NCI-H2081 treated with DMSO at 0.1 percent for 48 hours (cell line): ENCODE measurements around the gene FRMD8.

ENCODE experiments used
- DNase-seq: peaks from one replicate; lab custom pipeline; 2025; lab: John Stamatoyannopoulos, UW

Gene FRMD8

DNA sequence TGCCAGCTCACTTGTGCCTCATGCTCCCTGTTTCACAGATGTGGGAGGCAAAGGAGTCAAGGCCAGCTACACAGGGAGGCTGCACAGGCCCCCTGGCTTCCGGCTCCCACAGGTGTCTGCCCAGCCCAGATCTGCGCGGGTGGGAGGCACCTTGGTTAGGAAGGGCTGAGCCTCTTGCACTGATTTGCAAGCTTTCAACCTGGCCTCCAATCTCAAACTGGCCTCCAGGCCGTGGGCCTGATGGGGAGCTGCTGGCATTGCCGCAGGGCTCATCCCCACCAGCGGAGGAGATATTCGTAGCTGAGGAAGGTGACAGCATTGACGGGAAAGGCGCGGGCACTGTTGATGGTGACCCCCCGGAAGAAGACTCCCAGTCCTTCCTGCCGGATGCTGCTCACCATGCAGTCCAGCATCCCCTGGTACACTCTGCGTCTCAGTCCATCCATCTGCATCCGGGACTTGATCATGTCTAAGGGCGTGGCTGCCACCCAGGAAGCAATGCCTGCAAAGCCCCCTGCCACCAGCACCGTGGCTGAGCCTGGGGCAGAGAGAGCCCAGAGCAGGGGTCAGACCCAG lies 10.2 kb upstream of the FRMD8 start:
- DNase-seq: no peak

DNA sequence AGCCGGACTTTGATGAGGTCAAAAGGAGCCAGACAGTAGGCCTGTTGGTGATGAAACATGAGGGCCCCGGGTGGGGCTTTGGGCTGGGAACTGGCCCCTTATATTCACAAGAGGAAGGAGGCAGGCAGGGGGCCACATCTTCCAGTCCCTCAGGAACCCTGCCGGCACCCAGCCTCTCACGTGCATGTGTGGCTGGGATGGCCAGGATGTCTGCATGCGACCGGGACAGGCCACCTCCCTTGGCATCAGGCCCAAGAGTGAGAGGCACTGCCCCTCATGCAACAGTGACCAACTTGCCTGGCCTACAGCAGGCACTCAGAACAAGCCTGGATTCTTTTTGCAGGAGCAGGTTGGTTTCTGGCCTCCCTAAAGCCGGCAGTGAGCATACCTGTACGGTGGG lies 9.4 kb upstream of the FRMD8 start:
- no peak for DNase-seq

DNA sequence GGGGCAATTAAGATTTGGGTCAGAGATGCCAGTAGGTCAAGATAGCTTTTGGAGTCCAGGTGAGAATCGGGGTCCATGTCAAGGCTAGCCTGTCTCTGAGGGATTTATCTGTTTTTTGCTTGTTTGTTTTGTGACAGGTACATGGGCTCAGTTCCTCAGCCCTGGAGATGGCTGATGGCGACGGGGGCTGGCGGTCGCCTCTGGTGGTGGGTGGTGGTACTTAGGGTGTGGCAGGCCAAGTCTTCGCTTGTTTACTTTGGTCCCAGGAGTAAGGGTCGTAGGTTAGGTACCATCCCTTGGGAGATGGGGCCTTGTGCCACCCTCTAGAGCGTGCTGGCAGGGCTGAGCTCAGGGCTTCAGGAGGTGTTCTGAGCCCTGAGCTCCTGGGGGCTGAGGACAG lies 8.7 kb upstream of the FRMD8 start:
- DNase-seq: no peak

DNA sequence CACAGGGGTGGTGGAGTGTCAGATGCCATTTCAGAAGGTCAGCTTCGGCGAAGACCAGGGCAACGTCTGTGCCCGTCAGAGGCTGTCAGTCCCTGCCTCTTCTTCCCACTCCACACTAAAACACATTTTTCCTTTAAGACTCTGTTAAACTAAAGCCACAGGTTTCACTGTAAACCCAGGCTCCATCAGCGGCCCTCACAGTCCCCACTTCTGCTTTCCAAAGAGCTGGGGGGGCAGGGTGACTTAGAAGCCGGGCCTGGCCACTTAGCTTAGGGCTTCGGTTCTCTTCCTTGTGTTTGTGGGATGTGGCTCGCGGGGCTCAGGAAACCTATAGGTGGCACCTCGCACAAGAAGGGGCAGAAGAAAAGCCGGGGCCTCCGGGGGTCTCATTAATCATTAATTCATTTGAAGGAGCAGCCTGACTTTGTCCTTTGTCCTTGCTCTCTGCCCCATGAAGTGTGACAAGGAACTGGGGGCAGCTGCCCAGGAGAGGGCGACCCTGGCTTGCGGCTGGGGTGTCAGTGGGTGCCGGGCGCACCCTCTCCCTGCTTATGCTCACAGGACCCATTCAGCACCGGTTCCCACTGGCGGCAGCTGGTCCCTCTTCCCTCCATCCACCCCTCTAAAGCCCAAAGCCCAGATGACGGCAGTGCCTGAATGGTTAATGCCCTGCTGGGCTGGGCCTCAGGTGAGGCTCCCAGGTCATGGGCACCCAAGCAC lies 8.1 kb upstream of the FRMD8 start:
- DNase-seq: no peak

DNA sequence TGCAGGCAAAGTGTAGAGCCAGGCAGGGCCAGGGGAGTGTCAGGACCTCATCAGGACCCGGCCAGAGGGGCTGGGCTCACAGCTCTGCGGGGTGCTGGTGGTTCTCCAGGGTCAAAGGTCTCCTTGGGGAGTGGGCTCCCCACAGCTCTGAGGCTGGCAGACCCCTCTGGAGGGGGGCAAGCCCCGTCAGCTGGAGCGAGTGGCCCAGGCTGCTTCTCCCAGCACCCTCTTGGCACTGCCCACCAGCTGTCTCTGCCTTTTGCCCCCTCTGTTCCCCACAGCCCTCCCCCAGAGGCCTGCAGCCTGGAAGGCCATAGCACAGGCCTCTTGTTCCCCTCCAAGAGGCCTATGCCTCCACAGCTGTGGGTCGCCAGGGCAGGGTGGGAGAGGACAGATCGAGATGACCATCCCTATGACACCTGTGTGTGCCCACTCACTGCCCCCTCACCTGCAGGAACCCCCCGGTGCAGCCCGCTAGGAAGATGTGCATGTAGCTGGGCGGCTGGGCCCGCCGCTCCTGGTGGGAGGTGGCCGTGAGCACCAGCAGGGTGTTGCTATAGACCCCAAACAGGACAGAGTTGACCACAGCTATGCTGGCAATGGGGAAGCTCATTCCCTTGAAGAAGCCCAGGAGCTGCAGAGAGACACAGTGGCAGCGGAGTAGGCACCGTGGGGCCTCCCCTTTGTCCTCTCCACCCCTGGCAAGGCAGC lies 7.4 kb upstream of the FRMD8 start:
- DNase-seq: no peak

DNA sequence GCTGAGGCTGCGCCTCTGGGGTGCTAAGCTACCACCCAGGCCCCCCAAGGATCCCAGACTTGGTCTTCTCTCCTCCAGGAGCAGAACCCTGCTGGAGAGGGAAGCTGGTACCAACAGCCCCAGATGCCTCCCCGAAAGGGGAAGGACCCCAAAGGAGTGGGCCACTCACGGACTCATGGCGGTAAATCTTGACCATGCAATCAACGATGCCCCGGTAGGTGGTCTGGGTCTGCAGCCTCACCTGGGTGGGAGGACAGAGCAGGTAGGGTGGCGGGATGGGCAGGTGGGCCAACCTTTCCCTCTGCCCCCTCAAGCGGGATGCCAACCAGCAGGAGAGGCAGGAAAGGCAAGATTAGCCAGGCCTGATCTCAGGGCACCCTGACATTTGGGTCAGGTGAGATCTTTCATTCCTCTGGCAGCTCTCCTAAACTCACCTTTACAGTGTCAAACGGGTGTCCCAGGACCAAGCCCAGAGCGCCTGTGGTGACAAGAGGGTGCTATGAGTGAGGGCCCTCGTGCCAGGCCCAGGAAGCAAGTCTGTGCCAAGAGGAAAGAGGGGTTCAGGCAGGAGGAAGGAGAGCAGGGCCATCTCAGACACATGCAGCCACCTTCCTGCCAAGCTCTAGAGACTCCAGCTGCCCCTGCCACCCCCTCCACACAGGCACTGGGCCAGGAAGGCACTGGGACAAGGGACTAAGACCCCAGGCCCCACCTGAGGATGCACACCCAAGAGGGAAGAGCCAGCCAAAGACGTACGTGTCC lies 6.6 kb upstream of the FRMD8 start:
- no peak for DNase-seq

DNA sequence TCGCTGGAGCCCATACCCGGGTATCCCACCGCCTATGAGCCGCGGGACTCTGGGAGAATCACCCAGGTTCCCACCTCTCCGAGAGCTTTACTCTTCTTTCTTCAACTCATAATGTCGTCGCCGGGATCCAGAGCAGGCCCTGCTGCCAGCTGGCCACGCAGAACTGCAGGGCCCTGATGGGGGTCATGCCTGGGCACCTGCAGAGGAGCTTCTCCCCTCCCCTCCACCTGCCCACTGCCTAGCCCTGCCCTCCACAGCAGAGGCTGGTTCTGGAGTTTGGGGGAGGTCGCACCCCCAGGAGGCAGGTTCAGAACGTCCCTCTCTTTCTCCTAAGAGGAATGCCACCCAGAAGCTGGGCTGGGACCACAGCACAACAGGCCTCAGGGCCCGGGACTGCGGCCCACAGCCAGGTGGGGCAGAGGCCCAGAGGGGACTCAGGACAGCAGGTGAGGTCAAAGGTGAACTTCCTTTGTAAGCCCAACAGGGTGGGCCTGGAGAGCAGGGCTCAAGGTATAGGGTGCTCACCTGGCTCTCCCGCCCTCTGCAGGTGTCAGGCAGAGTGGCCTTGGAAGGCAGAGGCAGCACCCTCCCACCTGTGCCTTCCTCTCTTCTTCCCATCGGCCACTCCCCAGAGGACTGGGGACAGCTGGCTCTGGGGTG lies 5.8 kb upstream of the FRMD8 start:
- DNase-seq: no peak

DNA sequence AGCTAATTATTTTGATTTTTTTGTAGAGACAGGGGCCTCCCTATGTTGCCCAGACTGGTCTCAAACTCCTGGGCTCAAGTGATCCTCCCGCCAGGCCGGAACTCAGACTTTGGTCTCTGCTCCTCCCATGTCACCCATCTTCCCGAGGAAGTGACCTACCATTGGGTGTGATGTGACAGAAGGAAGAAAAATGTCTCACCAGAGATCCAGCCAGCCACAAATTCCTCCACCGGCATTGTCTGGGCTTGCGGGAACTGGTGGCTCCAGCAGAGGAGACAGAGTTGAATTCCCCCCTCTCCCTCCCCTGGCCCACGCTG lies 4.8 kb upstream of the FRMD8 start:
- DNase-seq: no peak

DNA sequence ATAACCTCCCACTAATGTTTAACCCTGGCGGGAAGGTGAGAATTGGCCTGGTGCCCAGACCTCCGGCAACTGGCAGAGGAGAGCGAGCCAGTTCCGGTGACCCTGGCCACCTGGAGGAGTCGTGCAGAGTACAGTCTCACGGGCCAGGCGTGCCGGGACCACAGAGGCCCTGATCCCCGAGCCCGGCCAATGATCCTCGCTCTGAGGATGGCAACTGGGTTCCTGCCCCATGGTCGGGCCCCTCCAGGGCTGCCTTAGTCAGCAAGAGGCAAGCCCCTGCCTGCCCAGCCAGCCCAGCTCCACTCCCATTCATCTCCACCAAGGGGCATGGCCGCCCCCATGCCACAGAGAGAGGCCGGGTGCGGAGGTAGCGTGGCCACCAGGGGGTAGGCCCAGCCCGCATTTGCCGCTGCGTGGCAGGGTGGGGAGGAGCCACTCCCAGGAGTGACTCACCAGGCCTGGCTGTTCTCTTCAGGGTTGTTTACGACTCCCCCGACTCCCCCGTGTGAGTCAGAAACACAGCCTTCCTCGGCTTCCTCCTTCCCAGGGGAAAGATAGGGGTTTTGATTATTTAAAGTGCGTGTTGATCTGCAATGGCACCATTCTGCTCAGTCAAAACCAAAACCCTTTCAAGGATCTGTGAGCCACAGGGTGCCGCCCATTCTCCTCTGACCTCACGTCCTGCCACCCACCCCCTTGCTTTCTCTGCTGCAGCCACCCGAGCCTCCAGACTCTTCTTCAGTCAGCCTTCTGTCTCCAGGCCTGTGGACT lies 4.2 kb upstream of the FRMD8 start, which contains the start of gene SLC25A45:
TSS of gene SLC25A45 (minus strand) at position 614 of the 771 bp plus-strand sequence. CDS start 695 bp downstream, outside the sequence.
- peak; percentile 23 for DNase-seq

DNA sequence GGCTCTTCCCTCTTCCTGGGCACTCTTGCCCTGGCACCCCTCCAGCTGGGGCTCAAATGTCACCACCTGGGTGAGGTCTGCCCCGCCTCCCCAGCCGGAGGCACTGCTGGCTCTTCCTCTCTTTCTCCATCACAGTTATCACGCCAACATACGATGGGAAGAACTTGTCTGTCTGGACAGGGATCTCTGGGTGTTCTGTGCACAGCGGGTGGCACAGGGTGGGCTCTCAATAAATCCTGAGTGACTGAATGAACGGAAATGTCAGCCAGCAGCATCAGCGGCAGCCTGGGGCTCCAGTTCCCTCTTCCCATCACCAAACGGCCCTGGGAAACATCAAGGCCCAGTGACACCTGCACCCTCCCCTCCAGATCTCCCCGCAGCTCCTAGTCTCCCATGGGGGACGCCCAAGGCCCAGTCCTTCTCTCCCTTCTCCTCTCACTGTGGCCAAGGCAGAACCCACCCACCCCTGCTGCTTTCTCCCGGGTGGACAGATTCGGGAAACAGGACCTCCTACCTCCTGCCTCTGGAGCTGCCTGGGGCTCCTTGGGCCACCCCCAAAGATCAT lies 3.6 kb upstream of the FRMD8 start:
- DNase-seq: no peak

DNA sequence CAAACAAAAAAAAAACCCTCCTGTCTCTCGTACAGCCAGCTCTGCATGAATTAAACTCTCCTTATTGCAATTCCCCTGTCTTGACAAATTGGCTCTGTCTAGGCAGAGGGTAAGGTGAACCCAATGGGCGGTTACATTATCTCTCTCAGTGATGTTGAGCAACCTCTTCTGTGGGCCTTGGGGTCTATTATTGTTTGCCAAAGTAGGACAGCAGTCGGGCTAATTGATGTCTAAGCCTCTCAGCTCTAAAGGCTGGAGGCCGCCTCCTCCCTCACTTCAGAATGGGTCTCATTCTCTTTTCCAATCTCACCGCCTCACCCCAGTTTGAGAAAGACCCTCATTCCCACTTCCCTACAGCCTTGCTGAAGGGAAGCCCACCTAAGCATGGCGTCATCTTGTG lies 2.7 kb upstream of the FRMD8 start:
- DNase-seq: no peak

DNA sequence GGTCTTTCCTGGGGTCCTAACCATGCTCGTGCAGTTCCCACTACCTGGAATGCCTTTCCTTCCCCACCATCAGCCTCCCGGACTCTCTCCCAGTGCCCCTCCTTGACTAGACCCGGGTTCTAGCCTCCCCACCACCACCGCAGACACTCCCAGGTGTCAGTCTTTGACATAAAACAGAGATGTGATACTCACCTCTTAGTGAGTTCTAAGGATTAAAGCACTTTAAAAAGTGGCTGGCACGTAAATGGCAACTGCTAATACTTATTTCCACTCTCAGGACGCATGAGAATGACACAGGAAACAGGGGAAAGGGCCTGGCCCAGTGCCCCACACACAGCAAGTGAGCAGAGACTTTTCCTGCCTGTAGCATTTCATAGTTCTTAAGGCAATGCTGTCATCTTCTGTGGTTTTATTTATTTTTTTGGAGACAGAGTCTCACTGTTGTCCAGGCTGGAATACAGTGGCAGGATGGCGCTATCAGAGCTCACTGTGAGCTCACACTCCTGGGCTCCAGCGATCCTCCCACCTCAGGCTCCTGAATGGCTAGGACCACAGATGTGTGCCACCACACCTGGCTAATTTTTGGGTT lies 2.0 kb upstream of the FRMD8 start:
- no peak for DNase-seq

DNA sequence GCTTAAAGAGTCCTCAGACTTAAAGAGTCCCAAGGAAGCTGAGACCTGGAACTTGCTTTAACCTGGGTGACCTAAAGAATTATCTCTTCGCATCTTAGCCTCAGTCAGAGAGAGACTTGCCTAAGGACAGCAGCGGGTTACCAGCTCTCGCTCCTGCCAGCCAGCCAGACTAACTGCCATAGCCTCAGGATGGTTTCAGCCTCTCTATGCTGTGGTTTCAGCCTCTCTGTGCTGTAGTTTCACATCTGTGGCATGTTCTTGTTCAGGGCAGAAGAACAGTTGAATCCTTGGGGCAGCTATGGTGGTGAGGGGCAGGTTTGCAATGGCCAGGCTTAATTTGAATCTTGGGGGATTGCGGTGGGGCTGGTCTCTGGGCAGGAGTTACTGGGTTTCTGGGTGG lies 2.3 kb downstream of the FRMD8 start:
- no peak for DNase-seq

DNA sequence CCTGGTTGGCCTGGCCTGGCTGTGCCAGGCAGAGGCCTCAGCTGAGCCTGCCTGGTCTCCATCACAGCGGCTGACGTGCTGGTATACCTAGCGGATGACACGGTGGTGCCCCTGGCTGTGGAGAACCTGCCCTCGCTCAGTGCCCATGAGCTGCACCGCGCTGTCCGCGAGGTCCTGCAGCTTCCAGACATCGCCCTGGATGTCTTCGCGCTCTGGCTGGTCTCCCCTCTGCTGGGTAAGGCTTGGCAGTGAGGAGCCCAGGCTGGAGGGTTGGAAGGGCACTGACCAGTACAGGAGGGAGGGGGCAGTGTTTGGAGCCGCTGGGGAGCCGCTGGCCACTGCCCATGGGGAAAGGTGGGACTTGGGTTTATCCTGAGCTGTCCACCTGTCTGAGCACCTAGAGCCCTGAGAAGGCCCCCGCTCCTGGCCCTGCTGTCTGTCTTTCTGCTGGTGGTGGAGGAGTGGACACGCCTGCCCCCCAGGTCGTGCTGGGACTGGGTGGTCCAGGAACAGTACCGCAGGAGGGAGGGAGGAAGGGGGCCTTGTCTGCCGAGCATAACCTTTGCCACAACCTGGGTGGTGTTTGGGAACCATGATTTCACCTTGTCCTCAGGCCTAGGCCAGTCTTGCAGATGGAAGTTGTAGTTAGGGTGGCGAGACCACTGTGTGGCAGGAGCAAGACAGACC lies 3.0 kb downstream of the FRMD8 start:
- DNase-seq: no peak

DNA sequence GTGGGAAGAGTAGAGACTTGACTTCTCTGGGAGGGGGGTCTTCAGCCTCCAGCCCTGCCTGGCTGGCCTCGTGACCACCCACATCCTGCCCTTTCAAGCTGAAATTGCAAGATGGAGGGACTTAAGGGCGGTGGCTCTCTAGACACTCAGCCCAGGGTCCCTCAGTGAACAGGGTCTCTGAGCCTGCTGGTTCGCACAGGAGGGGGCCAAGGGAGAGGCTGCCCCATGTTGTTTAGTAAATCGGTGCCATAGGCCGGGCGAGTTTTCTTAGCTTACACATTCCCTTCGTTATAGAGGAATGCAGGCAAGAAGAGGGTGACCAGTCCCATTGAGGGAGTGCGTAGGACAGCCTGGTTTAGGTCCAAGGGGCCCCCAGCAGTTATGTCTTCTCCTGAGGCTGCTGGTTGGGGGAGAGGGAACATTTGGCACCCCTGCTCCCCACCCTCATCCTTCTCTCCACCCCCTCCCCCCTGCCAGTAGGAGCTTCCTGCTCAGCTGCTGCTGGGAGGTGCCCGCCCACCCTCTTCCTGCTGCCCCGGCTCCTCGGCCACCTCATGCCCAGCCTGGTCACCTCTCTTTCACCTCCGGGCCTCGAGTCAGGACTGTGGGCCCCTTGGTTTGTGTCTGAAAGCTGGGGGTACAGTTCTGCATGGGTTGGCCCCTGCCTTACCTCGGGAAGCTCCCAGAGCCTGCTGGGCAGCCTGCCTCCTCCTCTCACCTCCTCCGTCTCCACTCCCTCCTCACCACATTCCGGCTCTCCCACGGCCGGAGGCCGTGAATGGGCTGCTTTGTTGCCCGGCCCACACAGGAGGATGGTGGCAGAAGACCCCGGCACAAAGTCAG lies 3.9 kb downstream of the FRMD8 start:
- DNase-seq: no peak

DNA sequence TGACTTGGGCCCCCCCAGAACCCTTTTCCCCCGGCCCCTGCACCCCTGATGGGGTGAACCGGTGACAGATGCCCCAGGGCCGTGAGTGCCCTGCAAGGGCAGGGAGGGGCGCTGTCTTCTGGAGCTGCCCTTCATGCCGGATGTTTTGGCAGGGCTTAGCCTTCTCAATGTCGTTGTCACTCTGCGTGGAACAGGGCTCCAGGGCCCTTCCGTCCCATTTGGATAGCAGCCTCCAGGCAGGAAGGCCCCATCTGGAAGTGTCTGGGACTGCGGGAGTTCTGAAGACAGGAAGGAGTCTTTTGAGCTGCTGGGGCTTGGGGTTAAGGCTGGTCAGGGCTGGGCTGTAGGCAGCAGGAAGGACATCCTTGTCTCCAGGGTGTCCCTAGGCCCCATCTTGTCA lies 4.6 kb downstream of the FRMD8 start:
- no peak for DNase-seq

DNA sequence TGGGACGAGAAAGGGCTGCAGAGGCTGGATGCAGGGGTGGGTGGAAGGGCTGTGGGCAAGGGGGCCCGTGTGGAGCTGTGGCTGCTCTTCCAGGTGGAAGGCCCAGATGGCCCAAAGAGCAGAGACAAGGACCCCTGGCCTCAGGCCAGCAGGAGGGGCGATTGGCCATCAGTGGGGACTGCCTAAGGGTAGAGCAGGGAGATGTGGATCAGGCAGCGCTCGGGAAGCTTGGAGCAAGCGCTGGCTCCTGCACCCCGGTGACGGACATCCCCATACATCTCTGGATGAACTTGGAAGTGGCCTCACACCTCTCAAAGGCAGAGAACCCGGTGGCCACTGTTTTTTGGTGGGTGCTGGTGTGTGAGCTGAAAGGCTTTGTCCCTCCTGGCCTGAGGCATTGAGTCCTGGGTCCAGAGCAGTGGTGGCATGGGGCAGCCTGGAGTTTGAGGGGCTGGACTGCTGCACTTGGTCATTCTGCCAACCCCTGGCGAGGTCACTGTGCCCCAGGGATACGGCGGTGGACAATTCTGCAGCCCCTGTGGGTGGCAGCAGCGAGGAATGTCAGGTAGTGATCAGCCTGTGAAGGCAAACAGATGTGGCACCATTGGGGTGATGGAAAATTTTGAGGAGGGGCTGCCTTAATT lies 5.9 kb downstream of the FRMD8 start:
- DNase-seq: no peak

DNA sequence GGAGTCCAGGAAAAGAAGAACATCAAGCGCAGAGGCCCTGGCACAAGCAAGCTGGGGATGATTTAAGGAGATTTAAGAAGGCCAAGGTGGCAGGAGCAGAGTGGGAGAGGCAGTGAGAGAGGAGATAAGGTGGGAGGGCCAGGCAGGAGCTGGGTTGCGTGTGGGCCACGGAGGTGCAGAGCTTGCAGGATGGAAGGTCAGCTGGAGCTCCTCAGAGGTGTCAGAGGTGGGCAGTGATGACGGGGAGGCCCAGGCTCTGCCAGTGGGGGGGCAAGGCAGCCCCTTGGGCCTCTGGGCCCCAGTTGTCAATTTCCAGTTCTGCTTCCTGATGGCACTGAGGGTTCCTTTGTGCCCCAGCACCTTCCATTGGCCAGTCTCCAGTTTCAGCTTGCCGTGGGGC lies 6.5 kb downstream of the FRMD8 start:
- DNase-seq: no peak
